Left cardiac atrium (tissue), 4 donors: ENCODE results near the gene ILDR2. TPM values are rescaled to one million over a fixed set of nuclear protein-coding genes. Genes with fewer than 3 reads are reported as not detected.

Source experiments
- ATAC-seq, 2 donors: fragments of 200-7000 bp; cut with Tn5 transposase; one replicate each; pipeline ENCODE4 v1.9.1; 2020; ENCODE audit warnings: mild to moderate bottlenecking in 2 of 2, moderate library complexity in 2 of 2
- DNase-seq: peaks from one replicate; pipeline ENCODE4 v3.0.0-alpha.2; 2020
- intact Hi-C, 2 donors: fragments of 100-400 bp; cut with DNase I; formaldehyde crosslinking; loops; one replicate each; pipeline versions ENCODE4 v1.14.1 to v1.15.1; 2022 to 2023
- total RNA-seq, 2 donors: library from RNA; stranded (reverse); fragmentation: NEBNext Ultra II Directional; extraction: Animal tissue kit (Norgen Biotek cat#: 25700); gene quantifications; one replicate each; pipeline ENCODE4 v1.2.1, GENCODE V29; 2021
- donor health status: DM: no; HTN: yes; CAD: no.
- donor health status: DM: no; HTN: yes; CAD: no; lungs with severe emphysema.
- donor health status: DM: yes; HTN: yes; CAD: no.
- donor health status: Dilated cardiomyopathy.

The ILDR2 gene
- total RNA-seq, 2 donors from 2014 or later, result 3.2 to 7.3 TPM

GRCh38 chr1:166972826-166973225 lies 2.5 kb downstream of the ILDR2 start:
- DNase-seq (no peak), ATAC-seq (no peak)
- intact Hi-C loops, result loop anchor here in 1 of 2 donors (10.0 kb wide), 1 partner anchor 82 kb away; no protein-coding TSS in a partner anchor

DNA sequence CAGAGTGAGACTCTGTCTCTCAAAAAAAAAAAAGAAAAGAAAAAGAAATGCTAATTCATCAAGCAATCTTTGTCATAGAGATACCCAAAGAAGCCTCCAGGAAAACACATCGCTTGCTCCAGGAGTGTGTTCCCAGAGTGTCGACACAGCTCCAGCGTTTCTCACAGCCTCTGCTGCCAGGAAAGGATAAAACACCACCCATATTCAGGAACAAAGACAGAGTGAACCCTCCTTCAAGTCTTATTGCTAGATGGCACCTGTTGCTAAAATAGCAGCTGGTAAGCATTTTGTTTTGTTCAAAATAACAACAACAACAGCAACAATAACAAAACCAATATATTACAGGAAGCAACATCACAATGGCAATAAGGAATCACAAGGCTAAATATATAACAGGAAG lies 3.1 kb downstream of the ILDR2 start:
- DNase-seq (no peak), ATAC-seq (no peak)
- intact Hi-C loops, result loop anchor here in 1 of 2 donors (10.0 kb wide), 1 partner anchor 83 kb away; no protein-coding TSS in a partner anchor

DNA sequence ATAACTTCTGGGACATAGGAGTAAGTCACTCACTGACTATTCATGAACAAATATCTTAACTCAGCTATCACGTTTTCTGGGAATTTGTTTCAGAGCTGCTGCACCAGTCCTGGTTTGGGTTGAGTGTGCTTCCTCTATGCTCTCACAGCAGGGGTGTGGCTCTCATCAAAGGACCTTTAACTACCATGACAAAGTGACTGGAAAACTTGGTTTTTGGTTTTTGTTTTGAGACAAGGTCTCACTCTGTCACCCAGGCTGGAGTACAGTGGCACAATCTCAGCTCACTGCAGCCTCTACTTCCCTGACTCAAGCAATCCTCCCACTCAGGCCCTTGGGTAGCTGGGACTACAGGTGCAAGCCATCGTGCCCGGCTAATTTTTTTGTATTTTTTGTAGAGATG lies 4.1 kb downstream of the ILDR2 start:
- no peak for ATAC-seq
- intact Hi-C loops, result loop anchor here in 1 of 2 donors (10.0 kb wide), 1 partner anchor 84 kb away; no protein-coding TSS in a partner anchor
- no peak for DNase-seq

DNA sequence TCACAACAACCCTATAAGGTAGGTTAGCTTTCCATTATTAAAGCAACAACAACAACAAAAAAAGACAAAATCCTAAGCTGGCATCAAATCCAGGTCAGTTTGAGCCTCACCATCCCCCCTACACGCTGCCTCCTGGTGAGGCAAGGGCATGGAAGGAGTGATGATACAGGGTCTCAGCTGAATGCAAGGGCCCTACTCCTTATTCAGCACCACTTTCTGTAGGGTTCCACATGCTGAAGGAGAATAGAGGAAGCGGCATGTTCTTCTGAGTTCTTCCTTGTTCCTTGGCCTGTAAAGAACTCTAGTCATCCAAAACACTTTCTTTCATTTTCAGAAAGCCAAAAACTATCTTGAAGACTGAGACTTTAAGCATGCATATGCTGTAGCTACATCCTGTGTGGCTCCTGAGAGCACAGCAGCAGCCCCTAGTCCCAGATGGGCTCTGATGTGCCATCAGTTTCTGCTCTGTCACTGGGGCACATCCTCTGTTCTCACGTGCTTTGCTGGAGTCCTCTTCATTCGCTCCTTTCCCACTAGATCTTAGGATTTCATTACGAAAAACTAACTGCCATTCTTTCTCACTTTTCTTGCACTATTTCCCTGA lies 6.2 kb downstream of the ILDR2 start:
- ATAC-seq, result no peak
- no peak for DNase-seq
- intact Hi-C loops, result no loop called here

- ATAC-seq (no peak), DNase-seq (no peak)
- intact Hi-C loops, result no loop called here
Measured at GRCh38 chr1:166960858-166961474, 14.4 kb downstream of the ILDR2 start.

DNA sequence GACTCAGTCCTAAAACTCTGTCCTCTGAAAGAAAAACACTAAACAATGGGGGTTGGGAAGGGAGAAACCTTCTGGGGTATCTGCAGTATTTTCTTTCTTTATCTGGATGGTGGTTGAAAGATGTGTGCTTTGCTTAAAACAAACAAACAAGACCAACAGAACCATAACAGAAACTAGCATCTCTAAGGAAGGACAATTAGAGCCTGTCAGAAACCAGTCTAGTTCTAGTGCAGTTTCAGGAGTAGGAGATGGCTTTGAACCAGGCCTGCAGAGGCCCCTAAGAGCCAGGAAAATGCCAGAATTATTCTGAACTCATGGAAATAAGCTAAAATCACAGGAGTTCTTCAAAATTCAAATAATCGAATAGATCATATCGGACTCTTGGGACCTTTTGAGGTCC lies 18.5 kb downstream of the ILDR2 start:
- no peak for DNase-seq
- intact Hi-C loops, result no loop called here
- no peak for ATAC-seq

DNA sequence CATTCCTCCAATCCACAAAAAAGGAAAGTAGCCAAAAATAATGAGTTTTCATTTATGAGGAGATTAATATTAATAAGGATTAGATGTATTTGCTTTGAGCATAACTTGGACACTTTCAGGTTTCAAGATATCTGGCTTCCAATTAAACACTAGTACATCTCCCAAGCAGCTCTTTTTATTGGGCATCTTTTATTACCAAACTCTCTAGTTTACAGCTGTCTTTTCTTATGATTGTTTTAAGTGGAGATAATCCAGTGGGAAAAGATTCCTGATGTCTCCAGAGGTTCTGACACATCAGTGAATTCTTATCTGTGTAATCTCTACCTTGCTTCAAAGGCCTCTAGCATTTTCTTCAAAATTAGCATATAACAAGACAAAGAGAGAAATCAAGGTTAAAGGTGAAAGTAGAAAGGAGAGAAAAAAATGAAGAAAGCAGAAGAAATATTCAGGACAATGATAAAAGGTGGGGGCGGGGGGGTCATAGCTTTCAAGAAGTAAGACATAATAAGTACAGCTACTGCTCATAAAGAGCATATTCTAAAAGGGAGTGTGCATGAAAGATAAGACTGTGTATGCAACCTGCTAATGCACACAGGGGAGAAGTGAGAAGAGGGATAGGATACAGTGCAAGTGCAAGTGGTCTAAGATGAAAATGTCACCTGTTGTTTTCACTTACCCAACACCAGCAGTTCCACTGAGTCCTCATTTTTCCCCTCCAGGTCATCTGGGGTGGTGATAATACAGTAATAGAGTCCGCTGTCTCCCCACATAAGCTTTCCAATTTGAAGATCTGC lies 19.1 kb downstream of the ILDR2 start:
- DNase-seq (no peak), ATAC-seq (no peak)
- intact Hi-C loops, result no loop called here

- intact Hi-C loops, result no loop called here
- no peak for DNase-seq
- ATAC-seq, result no peak
Measured at GRCh38 chr1:166953491-166953890, 21.8 kb downstream of the ILDR2 start.

GRCh38 chr1:166952002-166952746 lies 23.2 kb downstream of the ILDR2 start:
- DNase-seq (peak; percentile 22), ATAC-seq (peak; percentile 55 to 71)
- intact Hi-C loops, result no loop called here

- DNase-seq (no peak), ATAC-seq (no peak)
- intact Hi-C loops, result no loop called here
Measured at GRCh38 chr1:166951050-166951449, 24.3 kb downstream of the ILDR2 start.

- intact Hi-C loops, result no loop called here
- ATAC-seq, result no peak
- DNase-seq, result no peak
Measured at GRCh38 chr1:166950156-166950555, 25.2 kb downstream of the ILDR2 start.

DNA sequence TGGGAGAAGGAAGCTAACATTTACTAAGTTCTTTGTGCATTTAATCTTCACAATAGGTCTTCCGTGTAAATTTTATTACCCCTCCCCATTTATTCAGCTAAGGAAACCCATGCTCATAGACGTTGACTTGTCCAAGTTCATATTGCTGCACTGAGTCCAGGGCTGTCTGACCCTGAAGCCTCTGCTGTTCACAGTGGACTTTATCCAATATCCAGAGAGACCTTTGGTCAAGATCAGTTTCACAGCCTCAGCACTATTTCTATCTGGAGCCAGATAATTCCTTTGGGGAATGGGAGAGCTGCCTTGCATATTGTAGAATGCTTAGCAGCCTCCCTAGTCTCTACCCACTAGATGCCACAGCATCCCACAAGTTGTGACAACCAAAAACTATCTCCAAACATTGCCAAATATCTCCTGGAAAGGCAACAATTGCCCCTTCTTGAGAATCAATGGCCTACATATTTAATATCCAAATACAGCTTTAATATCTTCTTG lies 26.4 kb downstream of the ILDR2 start:
- DNase-seq (no peak), ATAC-seq (no peak)
- intact Hi-C loops, result no loop called here

- ATAC-seq, result peak; percentile 88 to 96
- peak; percentile 62 for DNase-seq
- intact Hi-C loops, result no loop called here
Measured at GRCh38 chr1:166947398-166948043, 27.8 kb downstream of the ILDR2 start.

DNA sequence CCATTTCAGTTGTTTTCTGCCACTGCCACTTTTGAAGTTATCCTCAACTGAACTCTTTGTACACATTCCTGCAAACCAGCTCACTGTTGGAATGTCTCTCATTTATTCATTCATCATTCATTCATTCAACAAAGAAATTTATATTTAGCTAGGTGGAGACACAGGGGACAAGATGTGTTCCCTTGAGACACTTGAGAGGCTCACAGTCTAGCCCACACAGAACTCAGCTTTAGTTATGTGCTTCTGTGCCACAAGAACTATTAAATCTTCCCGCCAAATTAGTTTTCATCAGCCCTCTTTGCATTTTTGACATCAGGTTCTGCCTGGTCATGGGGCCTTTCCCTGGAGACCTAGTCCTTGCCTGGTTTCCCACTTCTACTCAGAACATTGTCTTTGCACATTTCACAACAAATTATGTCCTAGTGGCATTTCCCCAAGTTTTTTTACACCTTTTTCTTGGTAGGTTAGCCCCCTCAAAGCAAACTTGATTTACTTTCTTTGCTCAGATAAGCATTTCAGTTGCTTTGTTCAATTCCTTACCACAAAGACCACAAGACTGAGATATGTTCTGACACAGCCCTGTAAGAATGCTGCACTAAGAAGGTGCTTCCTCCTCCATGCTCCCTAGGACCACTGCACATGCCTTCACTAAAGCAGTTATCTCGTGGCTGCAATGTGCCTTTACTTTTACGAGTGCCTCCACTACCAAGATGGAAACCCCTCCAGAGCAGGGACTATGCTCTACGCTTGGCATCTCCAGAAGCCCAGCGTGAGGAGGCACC lies 31.0 kb downstream of the ILDR2 start:
- intact Hi-C loops, result no loop called here
- DNase-seq, result no peak
- no peak for ATAC-seq

DNA sequence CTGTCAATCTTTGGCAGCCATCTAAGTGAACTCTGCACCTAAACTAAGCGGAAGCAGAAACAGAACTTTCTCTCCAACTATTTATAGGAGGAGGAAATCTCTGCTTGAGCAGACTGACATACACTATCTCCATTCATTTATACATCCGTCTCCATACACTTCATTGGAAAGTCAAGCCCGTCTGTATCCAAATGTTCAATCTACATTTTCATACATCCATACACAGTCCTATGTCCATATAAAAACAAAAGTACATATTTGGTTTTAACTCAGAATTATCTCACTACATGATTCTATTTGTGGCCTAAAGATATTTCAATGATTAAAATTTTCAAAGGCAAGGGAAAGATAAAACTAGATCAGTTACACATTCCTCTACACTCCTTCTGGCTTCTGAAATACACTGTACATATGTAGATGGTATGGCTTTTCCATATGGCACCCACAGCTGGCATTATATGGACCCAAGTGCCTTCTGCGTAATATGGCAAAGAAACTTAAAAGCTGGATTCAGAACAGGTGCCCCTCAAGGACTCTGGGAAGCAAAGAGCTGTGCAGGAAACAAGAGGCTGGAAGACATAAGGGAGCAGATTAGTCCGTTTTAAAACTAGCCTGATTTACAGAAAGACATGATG lies 35.5 kb downstream of the ILDR2 start:
- DNase-seq (no peak), ATAC-seq (no peak)
- intact Hi-C loops, result no loop called here

DNA sequence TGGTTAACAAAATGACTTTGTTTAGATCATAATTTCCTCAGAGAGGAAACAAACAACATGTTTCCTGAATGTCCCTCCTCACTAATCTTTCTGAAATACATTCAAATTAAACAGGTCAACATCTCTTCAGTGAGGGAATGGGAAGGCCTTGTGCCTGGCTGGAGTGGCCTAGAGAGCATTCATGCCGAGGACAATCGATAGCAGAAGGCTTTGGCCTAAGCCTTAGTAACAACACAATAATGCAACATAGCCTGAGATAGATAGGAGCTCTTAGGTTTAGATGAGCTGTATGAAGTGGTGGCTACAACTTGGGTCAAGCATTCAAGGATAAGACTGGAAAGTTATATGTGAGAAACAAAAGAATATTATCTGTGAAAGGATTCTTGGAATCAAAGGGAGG lies 37.4 kb downstream of the ILDR2 start:
- DNase-seq (no peak), ATAC-seq (no peak)
- intact Hi-C loops, result no loop called here

DNA sequence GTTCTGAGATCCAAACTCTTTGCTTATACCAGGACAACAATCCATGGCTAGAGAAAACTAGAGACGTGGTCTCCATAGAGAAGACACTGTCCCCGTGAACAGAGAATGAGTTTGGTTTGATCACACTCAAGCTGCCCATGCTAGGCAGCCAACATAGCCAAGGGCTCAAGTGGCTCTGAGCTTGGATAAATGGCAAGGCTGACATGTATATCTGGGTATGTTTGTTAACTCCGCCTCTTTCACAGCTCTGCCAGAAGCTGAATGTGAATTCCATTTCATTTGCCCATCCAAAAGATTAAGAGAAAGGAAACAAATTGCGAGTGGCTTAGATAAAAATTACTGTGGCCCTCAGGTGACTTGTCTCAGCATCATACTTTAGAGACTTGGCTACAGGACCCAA lies 38.0 kb downstream of the ILDR2 start:
- no peak for DNase-seq
- intact Hi-C loops, result no loop called here
- ATAC-seq, result peak; percentile 52 to 61

GRCh38 chr1:166933633-166934032 lies 41.7 kb downstream of the ILDR2 start:
- DNase-seq (no peak), ATAC-seq (no peak)
- intact Hi-C loops, result no loop called here
